ENCODE data around the gene ZNF304.
"Not testable (repeated sequence)": the region's sequence is repeated elsewhere in the genome, so short reads cannot be mapped to it uniquely, and the experiment has no call there.

The ZNF304 gene

GRCh38 chr19:57362419-57362818 is 11.3 kb downstream of the ZNF304 start:
- no peak for DNase-seq (ENCODE audit: low spot score)

GRCh38 chr19:57362997-57363687 is 12.1 kb downstream of the ZNF304 start, which contains the start of the genes TRAPPC2B and ZNF547:
TSS of gene TRAPPC2B (plus strand) at chr19:57363551. CDS start at chr19:57364834, 1,283 bp downstream.
TSS of gene ZNF547 (plus strand) at chr19:57363551. CDS start at chr19:57368556, 5,005 bp downstream.
- DNase-seq (ENCODE audit: low spot score): peak; percentile 99

GRCh38 chr19:57363688-57364181 is 12.7 kb downstream of the ZNF304 start:
- DNase-seq (ENCODE audit: low spot score): peak; percentile 11

- no peak for DNase-seq (ENCODE audit: low spot score)
Measured at GRCh38 chr19:57366776-57367175, 15.7 kb downstream of the ZNF304 start.

- DNase-seq (ENCODE audit: low spot score): no peak
Measured at GRCh38 chr19:57374179-57374578, 23.1 kb downstream of the ZNF304 start.

- not testable (repeated sequence) for DNase-seq (ENCODE audit: low spot score)
Measured at GRCh38 chr19:57374647-57375046, 23.6 kb downstream of the ZNF304 start.

GRCh38 chr19:57376151-57376550 is 25.1 kb downstream of the ZNF304 start:
- DNase-seq (ENCODE audit: low spot score): no peak

- DNase-seq (ENCODE audit: low spot score): no peak
Measured at GRCh38 chr19:57377498-57378146, 26.6 kb downstream of the ZNF304 start.

- DNase-seq (ENCODE audit: low spot score): no peak
Measured at GRCh38 chr19:57380923-57381322, 29.9 kb downstream of the ZNF304 start.

GRCh38 chr19:57382806-57383488 is 31.9 kb downstream of the ZNF304 start:
- DNase-seq (ENCODE audit: low spot score): no peak

- DNase-seq (ENCODE audit: low spot score): no peak
Measured at GRCh38 chr19:57389194-57389729, 38.2 kb downstream of the ZNF304 start.

- DNase-seq (ENCODE audit: low spot score): peak; percentile 97
Measured at GRCh38 chr19:57389730-57390598, 38.9 kb downstream of the ZNF304 start, which contains the start of gene ZNF548. TSS of gene ZNF548 (plus strand) at chr19:57389854. CDS start at chr19:57390100, 246 bp downstream.

- no peak for DNase-seq (ENCODE audit: low spot score)
Measured at GRCh38 chr19:57395710-57396109, 44.6 kb downstream of the ZNF304 start.

- no peak for DNase-seq (ENCODE audit: low spot score)
Measured at GRCh38 chr19:57398868-57399267, 47.8 kb downstream of the ZNF304 start.

GRCh38 chr19:57403737-57404563 is 52.9 kb downstream of the ZNF304 start:
- no peak for DNase-seq (ENCODE audit: low spot score)

- peak; percentile 64 for DNase-seq (ENCODE audit: low spot score)
Measured at GRCh38 chr19:57406516-57407123, 55.5 kb downstream of the ZNF304 start.

Measured in kidney tubule cell (primary cell).